ENCODE results near the gene SNRPD3.

SNRPD3 gene

GRCh38 chr22:24576778-24577177 lies 21.0 kb downstream of the SNRPD3 start:
- DNase-seq: peak in 1 of 2 donors; percentile 35

- no peak for DNase-seq
These were observed 22.8 kb downstream of the SNRPD3 start for GRCh38 chr22:24578355-24579257.

GRCh38 chr22:24579258-24579601 lies 23.4 kb downstream of the SNRPD3 start:
- DNase-seq: no peak

GRCh38 chr22:24580276-24580675 lies 24.5 kb downstream of the SNRPD3 start:
- DNase-seq: peak; percentile 36 to 41

GRCh38 chr22:24582056-24582814 lies 26.4 kb downstream of the SNRPD3 start:
- DNase-seq: no peak

- DNase-seq: no peak
These were observed 27.7 kb downstream of the SNRPD3 start for GRCh38 chr22:24583221-24584165.

- DNase-seq: no peak
These were observed 28.5 kb downstream of the SNRPD3 start for GRCh38 chr22:24584166-24584790.

GRCh38 chr22:24584871-24585411 lies 29.1 kb downstream of the SNRPD3 start:
- DNase-seq: no peak

GRCh38 chr22:24585461-24585860 lies 29.7 kb downstream of the SNRPD3 start:
- no peak for DNase-seq

GRCh38 chr22:24585927-24586546 lies 30.2 kb downstream of the SNRPD3 start:
- DNase-seq: no peak

GRCh38 chr22:24587251-24587650 lies 31.5 kb downstream of the SNRPD3 start:
- no peak for DNase-seq

- DNase-seq: no peak
These were observed 32.1 kb downstream of the SNRPD3 start for GRCh38 chr22:24587948-24588347.

- DNase-seq: no peak
These were observed 32.6 kb downstream of the SNRPD3 start for GRCh38 chr22:24588381-24588756.

- DNase-seq: no peak
These were observed 33.1 kb downstream of the SNRPD3 start for GRCh38 chr22:24588757-24589481.

- no peak for DNase-seq
These were observed 33.8 kb downstream of the SNRPD3 start for GRCh38 chr22:24589518-24590030.

GRCh38 chr22:24590596-24591173 lies 34.9 kb downstream of the SNRPD3 start:
- no peak for DNase-seq

GRCh38 chr22:24591286-24591830 lies 35.6 kb downstream of the SNRPD3 start:
- DNase-seq: no peak

GRCh38 chr22:24592058-24592850 lies 36.5 kb downstream of the SNRPD3 start:
- peak in 1 of 2 donors; percentile 4 for DNase-seq

Data from inflammatory macrophage treated with lipopolysaccharide for 1 hour (primary cell).